Prostate gland (tissue), 2 donors: ENCODE data around the gene TAF4. TPM values are rescaled to one million over a fixed set of nuclear protein-coding genes. Genes with fewer than 3 reads are reported as not detected.

Source experiments
- DNase-seq: peaks from one replicate; pipeline ENCODE4 v3.0.0-alpha.2; 2019; ENCODE audit warnings: low spot score
- H3K27ac ChIP-seq, 2 donors: fragments of 200-600 bp; sonication (generic); 2 replicates each; pipeline ENCODE4 v1.5.1; 2017 to 2019
- H3K27me3 ChIP-seq: fragments of 200-600 bp; sonication (generic); replicated peaks from 2 replicates; pipeline ENCODE4 v1.5.1; 2019; ENCODE audit not compliant: insufficient read depth
- H3K36me3 ChIP-seq, 2 donors: fragments of 200-600 bp; sonication (generic); 1 replicate in 1 of 2; 2 replicates in 1 of 2; pipeline versions ENCODE4 v1.5.1 to v1.8.1; 2017 to 2019
- H3K4me1 ChIP-seq: fragments of 200-600 bp; sonication (generic); replicated peaks from 2 replicates; pipeline ENCODE4 v1.5.1; 2019
- H3K4me3 ChIP-seq, 2 donors: fragments of 200-600 bp; sonication (generic); 2 replicates each; pipeline ENCODE4 v1.5.1; 2017 to 2019
- H3K9me3 ChIP-seq: fragments of 200-600 bp; sonication (generic); 2 replicates; pipeline ENCODE4 v1.5.1; 2017
- CTCF ChIP-seq, 4 experiments: fragments of 200-600 bp in 2 of 4; fragments of 450-650 bp in 2 of 4; sonication (generic) in 2 of 4; IDR thresholded peaks; 1 replicate in 3 of 4; 2 replicates in 1 of 4; pipeline ENCODE4 v1.5.1; 2016 to 2019; ENCODE audit warnings: antibody characterized with exemption in 4 of 4, mild to moderate bottlenecking in 2 of 4, moderate library complexity in 2 of 4
- POLR2A ChIP-seq: fragments of 450-650 bp; IDR thresholded peaks from one replicate; pipeline ENCODE4 v1.6.1; 2016; ENCODE audit warnings: antibody characterized with exemption, mild to moderate bottlenecking
- POLR2AphosphoS5 ChIP-seq: sonication (generic); formaldehyde crosslinking; IDR thresholded peaks from one replicate; pipeline ENCODE4 v1.6.1; 2017; ENCODE audit warnings: antibody characterized with exemption
- WGBS: methylation state at CpG from one replicate; pipeline ENCODE4 v1.1.5; 2018; 5-methylcytosine and 5-hydroxymethylcytosine counted together
- intact Hi-C: fragments of 100-400 bp; cut with DNase I; formaldehyde crosslinking; loops from one replicate; pipeline ENCODE4 v1.14.2; 2022
- total RNA-seq, 2 donors: library from RNA; depleted of rRNA; stranded (reverse); fragments of >200 nt; gene quantifications; one replicate each; pipeline ENCODE4 v1.1.0, GENCODE V29; 2016

The TAF4 gene
- 10 to 100 TPM; 19.9 to 57.1 TPM for total RNA-seq

GRCh38 chr20:62065674-62066338 is at the start of gene TAF4:
TAF4 (minus strand) TSS chr20:62065881; CDS start chr20:62065810, 71 bp downstream.
- TF ChIP-seq CTCF (IDR thresholded peaks at IDR 0.05) (no peak), POLR2A (peak; percentile 73), POLR2AphosphoS5 (peak; percentile 55)
- peak within 1 kb of the TSS; percentile 87 to 90 for H3K27ac ChIP-seq
- peak within 1 kb of the TSS; percentile 54 to 64 for H3K4me3 ChIP-seq
- intact Hi-C loops = loop anchor here (5.0 to 10.0 kb wide), 2 partner anchors 76 to 729 kb away; partner anchors contain the start of genes MRGBP, PSMA7 and SS18L1
- WGBS = under 1% methylated on average over 45 of the region's 116 CpGs
- no peaks in the 10 kb centered on the region for H3K9me3 ChIP-seq
- DNase-seq = peak; percentile 64
- no peaks in the 10 kb centered on the region for H3K27me3 ChIP-seq
- H3K36me3 ChIP-seq = no peaks in the 10 kb centered on the region
- peaks cover 17% of the 10 kb centered on the region for H3K4me1 ChIP-seq

GRCh38 chr20:62114894-62115293 is 49.2 kb upstream of the TAF4 start:
- H3K9me3 ChIP-seq = no peaks in the 10 kb centered on the region
- H3K4me3 ChIP-seq = no peak overlapping the region
- intact Hi-C loops = no loop called here
- H3K4me1 ChIP-seq = no peaks in the 10 kb centered on the region
- 34% methylated on average over 8 of the region's 8 CpGs for WGBS
- TF ChIP-seq POLR2A (no peak), CTCF (IDR thresholded peaks at IDR 0.05) (no peak), POLR2AphosphoS5 (no peak)
- DNase-seq = no peak
- H3K27me3 ChIP-seq = no peaks in the 10 kb centered on the region
- H3K36me3 ChIP-seq = no peaks in the 10 kb centered on the region
- no peak overlapping the region for H3K27ac ChIP-seq

- WGBS = 86% methylated on average over 6 of the region's 6 CpGs
- intact Hi-C loops = no loop called here
- Histone ChIP-seq H3K4me3 (no peak overlapping the region), H3K27ac (no peak overlapping the region), H3K36me3 (no peaks in the 10 kb centered on the region), H3K27me3 (no peaks in the 10 kb centered on the region), H3K9me3 (no peaks in the 10 kb centered on the region), H3K4me1 (no peaks in the 10 kb centered on the region)
- TF ChIP-seq POLR2A (no peak), CTCF (IDR thresholded peaks at IDR 0.05) (no peak), POLR2AphosphoS5 (no peak)
- DNase-seq = no peak
These were observed 46.7 kb upstream of the TAF4 start for GRCh38 chr20:62112368-62112767.

- H3K27ac ChIP-seq = no peak overlapping the region
- DNase-seq = no peak
- TF ChIP-seq POLR2A = no peak
- TF ChIP-seq CTCF (IDR thresholded peaks at IDR 0.05) = no peak
- TF ChIP-seq POLR2AphosphoS5 = no peak
- H3K4me1 ChIP-seq = no peaks in the 10 kb centered on the region
- H3K27me3 ChIP-seq = no peaks in the 10 kb centered on the region
- WGBS = 96% methylated on average over 6 of the region's 6 CpGs
- intact Hi-C loops = no loop called here
- no peak overlapping the region for H3K4me3 ChIP-seq
- no peaks in the 10 kb centered on the region for H3K9me3 ChIP-seq
- no peaks in the 10 kb centered on the region for H3K36me3 ChIP-seq
These were observed 45.5 kb upstream of the TAF4 start for GRCh38 chr20:62111148-62111547.

GRCh38 chr20:62105592-62105991 is 39.9 kb upstream of the TAF4 start:
- TF ChIP-seq CTCF (IDR thresholded peaks at IDR 0.05) (no peak), POLR2AphosphoS5 (no peak), POLR2A (no peak)
- H3K27ac ChIP-seq = no peak overlapping the region
- no peak for DNase-seq
- intact Hi-C loops = no loop called here
- no peaks in the 10 kb centered on the region for H3K36me3 ChIP-seq
- 81% methylated on average over 5 of the region's 5 CpGs for WGBS
- H3K27me3 ChIP-seq = no peaks in the 10 kb centered on the region
- no peak overlapping the region for H3K4me3 ChIP-seq
- no peaks in the 10 kb centered on the region for H3K9me3 ChIP-seq
- no peaks in the 10 kb centered on the region for H3K4me1 ChIP-seq
